ENCODE data around the gene FAF2.

Gene FAF2

GRCh38 chr5:176540956-176541337 is 92.8 kb downstream of the FAF2 start:
- Histone ChIP-seq H3K27me3 (no peaks in the 10 kb centered on the region), H3K9me3 (no peaks in the 10 kb centered on the region), H3K4me3 (ENCODE audit: low read depth, low read length) (no peak overlapping the region), H3K36me3 (no peaks in the 10 kb centered on the region; the same call in 1 of the 2 replicates), H3K4me1 (peaks cover 10% of the 10 kb centered on the region)
- no peak for DNase-seq
- TF ChIP-seq CTCF (IDR thresholded peaks at IDR 0.05; ENCODE audit: low read depth, low read length), result no peak

DNA sequence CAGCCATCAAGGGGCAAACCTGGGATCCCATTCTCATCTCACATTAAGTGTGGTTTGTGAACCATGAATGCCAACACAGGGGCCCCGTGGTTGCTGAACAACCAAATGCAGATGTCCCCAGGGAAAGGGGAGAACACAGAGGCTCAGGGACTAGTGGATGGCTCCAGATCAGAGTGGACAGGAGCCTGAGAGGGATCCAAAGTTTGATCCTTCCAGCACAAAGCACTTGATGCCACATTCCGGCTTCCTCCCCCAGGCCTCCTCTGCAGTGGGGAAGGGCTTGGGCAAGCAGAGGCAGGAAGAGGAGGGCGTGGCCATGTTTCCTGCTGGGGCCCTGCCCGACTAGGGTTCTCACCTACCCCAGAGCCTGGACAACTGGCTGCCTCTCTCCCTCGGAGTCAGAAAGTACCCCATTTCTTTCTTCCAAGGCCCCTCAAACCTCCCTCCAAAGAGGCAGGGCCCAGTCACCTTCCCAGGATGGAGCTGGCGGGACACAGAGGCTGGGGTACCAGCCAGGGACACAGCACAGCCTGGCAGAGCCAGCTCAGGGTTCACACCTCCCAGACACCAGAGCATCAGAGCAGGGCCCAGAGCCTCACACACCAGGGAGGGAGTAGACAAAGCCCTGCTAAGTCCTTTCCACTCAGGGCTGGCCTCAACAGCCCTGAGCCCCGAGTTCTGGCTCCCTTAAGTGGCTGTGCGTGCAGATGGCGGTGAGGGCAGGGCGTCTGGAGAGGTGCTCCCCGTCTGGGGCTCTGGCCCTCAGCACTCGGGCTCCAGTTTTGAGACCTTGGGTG is 93.4 kb downstream of the FAF2 start:
- H3K36me3 ChIP-seq, result no peaks in the 10 kb centered on the region
- H3K9me3 ChIP-seq, result no peaks in the 10 kb centered on the region
- no peak overlapping the region for H3K4me3 ChIP-seq (ENCODE audit: low read depth, low read length)
- no peaks in the 10 kb centered on the region for H3K27me3 ChIP-seq
- no peak for TF ChIP-seq CTCF (IDR thresholded peaks at IDR 0.05; ENCODE audit: low read depth, low read length)
- peaks cover 10% of the 10 kb centered on the region for H3K4me1 ChIP-seq
- no peak for DNase-seq

- H3K4me3 ChIP-seq (ENCODE audit: low read depth, low read length), result peak overlapping the region; percentile 75
- no peaks in the 10 kb centered on the region for H3K27me3 ChIP-seq
- H3K4me1 ChIP-seq, result peaks cover 10% of the 10 kb centered on the region
- no peaks in the 10 kb centered on the region for H3K36me3 ChIP-seq
- DNase-seq, result no peak
- no peak for TF ChIP-seq CTCF (IDR thresholded peaks at IDR 0.05; ENCODE audit: low read depth, low read length)
- H3K9me3 ChIP-seq, result no peaks in the 10 kb centered on the region
Measured at GRCh38 chr5:176542135-176542595, 94.0 kb downstream of the FAF2 start.

- Histone ChIP-seq H3K4me3 (ENCODE audit: low read depth, low read length) (peak overlapping the region; percentile 88), H3K27me3 (no peaks in the 10 kb centered on the region), H3K36me3 (no peaks in the 10 kb centered on the region), H3K9me3 (no peaks in the 10 kb centered on the region), H3K4me1 (peaks cover 10% of the 10 kb centered on the region)
- no peak for TF ChIP-seq CTCF (IDR thresholded peaks at IDR 0.05; ENCODE audit: low read depth, low read length)
- DNase-seq, result peak; percentile 67
Measured at GRCh38 chr5:176542596-176543427, 94.6 kb downstream of the FAF2 start.

DNA sequence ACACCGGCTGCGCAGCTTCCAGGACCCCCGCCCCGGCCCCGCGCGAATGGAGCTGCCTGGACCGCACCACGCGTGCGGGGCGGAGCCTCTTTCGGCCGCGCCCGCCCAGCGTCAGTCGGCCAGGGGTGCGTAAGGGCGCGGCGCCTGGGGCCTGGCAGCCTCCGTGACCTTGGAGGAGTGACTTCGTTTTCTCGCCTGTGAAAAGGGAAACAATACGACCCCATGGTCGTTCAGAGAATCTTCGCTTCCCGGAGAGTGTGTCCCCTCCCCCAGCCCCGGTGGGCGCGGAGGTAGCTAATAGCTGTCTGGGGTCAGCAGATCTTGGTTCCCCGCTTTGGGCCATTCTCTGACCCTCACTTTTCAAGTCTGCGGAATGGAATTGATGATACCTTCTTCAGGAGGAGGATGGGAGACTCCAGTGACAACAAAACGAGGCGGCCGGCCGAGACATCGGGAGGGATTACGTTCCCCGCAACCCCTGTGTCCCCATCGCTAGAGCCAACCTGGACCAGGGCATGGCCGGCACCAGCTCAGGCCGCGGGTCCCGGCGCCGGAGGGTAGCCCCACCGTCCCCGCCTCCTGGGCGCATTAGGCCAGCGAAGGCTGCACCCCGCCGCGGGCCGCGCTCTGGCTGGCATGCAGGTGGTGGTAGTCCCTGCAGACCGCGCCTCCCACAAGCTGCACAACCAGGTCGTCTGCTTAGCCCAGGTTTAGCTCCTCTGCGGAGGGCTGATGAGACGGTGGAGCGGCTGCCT is 95.4 kb downstream of the FAF2 start:
- Histone ChIP-seq H3K9me3 (no peaks in the 10 kb centered on the region), H3K4me3 (ENCODE audit: low read depth, low read length) (peak overlapping the region; percentile 88), H3K27me3 (no peaks in the 10 kb centered on the region), H3K36me3 (no peaks in the 10 kb centered on the region), H3K4me1 (peaks cover 10% of the 10 kb centered on the region)
- DNase-seq, result peak; percentile 80
- TF ChIP-seq CTCF (IDR thresholded peaks at IDR 0.05; ENCODE audit: low read depth, low read length), result no peak

Measured in BE2C (cell line).